Measurements from ENCODE around the gene BANP.
A peak's percentile ranks its signal among the peaks of the same experiment; 100 is the strongest.
"Not testable (repeated sequence)": the region's sequence is repeated elsewhere in the genome, so short reads cannot be mapped to it uniquely, and the experiment has no call there.

Gene BANP

DNA sequence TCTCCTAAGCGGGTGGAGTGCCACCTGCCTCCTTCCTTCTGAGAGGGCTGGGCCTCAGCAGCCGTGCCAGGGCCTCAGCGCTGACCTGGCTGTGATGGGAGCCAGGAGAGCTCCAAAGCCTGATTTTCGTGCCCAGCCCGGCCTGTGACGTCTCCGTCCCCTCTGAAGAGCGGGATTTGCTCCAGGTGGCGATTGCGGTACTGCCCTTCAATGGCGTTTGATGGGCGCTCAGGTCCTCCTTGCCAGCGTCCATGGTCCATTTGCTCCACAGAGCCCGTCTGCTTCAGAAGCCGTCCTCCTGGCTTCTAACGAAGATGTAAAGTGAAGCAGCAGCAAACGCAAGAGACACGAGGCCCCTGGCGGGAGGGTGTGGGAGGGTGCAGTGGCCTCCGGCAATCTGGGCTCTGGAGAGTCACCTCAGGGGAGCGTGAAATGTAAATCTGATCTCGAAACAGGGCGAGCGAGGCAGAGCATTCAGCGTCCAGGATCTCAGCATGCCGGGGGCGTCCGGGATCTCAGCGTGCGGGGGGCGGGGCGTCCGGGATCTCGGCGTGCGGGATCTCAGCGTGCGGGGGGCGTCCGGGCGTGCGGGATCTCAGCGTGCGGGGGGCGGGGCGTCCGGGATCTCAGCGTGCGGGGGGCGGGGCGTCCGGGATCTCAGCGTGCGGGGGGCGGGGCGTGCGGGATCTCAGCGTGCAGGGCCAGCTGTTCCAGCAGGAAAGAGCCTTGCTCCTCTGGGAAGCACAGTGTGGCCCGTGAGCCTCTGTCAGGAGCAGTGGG, 68.0 kb downstream of the BANP start:
- DNase-seq = not testable (repeated sequence)

DNA sequence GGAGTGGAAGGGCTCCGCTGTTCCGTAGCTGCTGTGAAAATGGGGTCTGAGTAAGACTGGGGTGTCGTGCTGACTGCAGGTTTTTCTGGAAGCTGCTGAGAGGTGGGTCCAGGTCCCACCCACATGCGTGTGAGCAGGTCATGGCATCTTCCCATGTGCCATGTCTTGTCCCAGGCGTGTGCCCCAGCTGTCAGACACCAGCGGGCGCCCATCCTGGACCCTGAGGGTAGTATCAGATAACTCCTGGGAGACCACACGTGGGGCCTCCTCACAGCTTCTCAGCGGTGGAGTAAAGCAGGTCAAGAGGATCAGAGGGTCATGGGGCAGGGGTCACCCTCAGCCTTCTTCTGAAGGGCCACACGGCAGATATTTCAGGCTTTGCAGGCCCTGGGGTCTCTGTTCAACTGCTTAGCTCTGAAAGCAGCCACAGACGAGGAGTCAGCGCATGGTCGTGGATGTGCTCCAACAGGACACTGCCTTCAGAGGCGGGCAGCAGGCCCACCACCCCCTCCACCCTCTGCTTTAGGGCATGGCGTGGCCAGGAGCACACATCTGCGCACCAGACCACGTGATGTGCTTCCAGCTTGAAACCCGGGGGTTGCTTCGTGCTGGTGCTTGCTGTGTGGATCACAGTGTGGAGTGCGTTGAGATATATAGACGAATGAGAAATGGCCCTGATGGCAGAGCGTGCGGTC, 68.7 kb downstream of the BANP start:
- no peak for DNase-seq

DNA sequence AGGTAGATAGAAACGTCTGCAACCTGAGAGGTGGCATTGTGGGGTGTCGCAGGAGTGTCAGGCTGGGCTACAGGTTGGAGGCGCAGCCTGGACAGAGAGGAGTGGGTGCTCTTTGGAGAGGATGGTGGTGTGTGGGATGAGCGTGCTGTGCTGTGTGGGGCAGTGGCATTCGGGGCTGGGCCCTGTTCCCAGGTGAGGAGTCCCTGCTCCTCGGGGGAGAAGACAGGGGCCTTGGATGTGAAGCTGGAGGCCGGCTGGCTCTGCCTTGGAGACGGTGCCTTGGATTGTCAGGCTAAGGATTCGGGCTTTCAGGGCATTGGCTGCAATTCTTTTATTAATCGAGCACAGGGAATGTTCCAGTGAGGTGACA, 69.3 kb downstream of the BANP start:
- no peak for DNase-seq

DNA sequence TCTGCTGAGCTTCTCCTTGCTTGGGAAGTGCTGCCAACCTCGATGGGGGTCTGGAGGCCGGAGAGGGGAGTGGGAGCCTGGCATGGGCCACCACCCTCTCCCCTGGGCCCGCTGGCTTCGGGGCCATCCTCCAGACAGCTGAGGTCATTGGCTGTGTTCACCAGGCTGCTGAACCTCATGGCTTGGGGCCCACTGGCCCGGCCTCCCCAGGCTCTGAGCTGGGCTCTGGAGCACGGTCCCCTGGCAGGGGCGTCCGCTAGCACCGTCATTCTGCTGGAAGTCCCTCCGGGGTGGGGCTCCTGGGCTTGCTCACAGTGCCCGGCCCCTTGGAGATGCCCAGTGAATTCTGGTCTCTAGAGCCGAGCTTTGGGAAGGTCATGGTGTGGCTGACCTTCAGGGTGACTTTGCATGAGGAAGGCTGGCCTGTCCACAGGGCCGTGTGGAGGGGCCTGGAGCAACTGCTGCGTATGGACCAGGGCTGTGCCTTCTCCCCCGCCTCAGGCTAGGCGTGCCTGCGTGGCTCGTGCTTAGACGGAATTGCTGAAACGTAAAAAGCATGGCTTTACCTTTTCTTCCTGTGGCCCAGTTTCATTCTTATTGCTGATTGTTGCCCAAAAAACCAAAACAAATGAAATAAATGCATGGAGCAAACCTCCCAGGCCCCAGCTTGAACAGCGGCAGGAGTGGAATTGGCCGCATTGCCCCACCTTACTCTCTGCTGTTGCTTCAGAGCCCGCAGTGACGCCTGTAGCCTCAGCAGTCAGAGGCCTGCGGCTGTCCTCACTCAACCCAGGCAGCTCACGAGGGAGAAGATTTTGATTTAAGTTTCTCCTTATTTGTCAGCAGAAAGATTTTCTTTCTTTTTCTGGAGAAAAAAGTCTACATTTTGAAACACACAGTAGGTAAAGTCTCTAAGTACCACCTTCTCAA, 70.1 kb downstream of the BANP start:
- DNase-seq = not testable (repeated sequence)

DNA sequence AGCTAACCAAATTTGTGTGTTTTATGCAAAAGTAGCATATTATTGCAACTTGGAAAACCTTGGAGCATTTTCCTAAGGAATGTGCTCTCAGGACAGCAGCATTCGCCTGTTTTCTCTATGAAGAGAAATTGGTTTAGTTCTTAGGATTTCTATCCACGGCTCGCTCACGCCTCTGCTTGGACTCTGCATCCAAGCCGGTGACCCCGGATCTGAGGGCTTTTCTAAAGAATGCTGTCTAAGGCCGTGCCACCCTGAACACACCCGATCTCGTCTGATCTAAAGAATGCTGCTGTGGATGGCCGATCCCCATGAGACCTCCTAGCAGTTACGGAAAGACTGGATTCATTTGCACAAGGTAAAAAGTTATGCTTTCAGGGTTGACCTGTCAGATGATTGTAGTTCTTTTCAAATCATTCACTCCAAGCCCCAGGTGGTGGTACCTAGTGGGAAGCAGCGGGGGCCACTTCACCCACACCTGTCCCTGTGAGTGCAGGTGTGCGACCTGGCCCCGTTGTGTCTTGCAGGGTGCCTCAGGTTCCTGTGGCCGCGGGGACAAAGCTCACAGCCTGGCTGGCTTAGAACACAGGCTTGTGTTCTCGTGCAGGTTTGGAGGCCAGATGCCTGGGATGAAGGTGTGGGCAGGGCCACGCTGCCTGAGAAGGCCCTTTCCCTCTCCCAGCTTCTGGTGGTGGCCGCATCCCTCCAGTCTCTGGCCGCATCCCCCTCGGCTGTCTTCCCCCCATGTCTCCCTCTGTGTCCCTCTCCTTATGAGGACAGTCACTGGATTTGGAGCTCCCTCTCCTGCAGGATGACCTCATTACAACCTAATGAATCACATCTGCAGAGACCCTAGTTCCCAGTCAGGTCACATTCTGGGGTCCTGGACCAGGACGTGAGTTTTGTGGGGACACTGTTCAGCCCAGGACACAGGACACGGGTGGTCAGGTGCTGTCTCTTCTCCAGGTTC, 71.1 kb downstream of the BANP start:
- no peak for DNase-seq

DNA sequence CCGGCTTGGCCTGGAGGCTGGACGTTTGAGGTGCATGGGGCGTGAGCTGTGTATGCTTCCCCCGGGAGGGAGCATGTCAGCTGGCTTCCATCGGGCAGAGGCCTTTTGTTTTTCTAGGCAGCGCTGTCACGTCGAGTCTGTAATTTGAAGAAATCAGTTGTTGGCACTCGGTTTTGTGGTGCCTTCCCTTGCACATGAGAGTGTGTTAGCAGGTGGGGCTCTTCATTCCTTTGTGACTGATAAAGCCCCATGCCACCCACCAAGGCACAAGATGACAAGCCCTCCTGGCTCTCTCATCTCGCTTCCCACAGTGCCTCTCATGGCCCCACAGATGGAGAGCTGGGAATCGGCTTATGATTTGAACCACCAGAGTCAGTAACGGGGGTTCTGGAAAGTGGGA, 72.1 kb downstream of the BANP start:
- no peak for DNase-seq

DNA sequence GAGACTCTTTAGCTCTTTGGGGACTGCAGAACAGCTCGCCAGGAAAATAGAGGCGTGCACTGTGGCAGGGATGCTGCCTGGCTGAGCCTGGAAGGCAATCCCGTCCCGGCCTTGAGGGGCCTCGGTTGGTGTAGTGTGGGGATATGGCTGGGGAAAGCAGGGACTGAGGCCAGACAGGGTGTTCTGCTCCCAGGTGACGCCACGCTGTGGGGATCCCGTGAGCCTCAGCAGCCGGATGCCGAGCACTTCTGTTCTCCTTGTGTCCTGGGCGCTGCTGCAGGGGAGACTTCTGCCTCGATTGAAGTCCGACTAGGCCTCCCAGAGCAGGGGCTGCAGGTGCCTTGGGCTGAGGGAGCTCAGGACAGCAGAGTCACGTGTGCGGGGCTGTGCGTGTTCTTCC, 72.6 kb downstream of the BANP start:
- no peak for DNase-seq

DNA sequence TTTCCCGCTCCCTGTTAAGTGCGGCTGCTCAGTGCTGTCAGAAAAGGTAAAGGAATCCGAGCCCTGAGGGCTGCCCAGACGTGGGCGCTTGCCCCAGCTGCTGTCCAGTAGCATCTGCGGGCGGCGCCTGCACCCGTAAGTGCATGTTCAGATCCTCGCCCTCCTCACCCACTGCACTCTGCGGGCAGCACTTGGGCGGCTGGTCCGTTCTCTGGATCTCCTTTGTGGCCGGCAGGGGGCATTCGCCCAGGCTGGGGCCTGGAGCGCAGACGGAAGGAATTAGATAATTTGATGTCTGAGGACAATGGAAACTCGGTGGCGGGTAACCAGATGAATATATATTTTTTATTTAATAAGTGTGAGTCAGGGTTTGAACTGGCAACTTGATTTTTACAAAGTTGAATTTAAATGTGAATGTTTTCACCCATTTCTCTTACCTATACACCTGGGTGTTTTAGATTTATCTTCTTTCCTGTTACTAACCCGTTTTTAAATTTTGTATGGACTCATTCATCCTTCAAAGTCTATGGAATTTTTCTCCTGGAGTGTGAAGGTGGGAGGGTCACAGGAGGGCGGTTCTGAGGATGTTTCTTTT, 73.4 kb downstream of the BANP start:
- DNase-seq = not testable (repeated sequence)

DNA sequence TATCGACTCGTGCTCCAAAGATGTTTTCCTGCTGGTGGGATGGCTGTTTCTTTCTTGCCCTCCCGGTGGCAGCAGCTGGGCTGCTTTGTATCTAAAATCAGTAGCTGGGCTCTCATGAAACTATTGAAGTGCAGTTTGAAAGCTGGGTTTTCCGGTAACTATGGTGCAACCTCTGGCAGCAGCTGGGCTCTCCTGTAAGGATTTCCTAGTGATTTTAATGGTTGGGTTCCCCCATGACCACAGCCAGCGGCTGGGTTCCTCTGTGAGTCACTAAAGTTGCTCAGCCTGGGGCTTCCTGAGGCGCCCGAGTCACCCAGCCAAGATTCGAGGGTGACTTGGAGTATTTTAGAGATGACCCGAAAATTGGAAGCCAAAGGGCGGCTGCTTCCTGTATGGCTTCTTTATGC, 73.9 kb downstream of the BANP start:
- peak; percentile 33 for DNase-seq

DNA sequence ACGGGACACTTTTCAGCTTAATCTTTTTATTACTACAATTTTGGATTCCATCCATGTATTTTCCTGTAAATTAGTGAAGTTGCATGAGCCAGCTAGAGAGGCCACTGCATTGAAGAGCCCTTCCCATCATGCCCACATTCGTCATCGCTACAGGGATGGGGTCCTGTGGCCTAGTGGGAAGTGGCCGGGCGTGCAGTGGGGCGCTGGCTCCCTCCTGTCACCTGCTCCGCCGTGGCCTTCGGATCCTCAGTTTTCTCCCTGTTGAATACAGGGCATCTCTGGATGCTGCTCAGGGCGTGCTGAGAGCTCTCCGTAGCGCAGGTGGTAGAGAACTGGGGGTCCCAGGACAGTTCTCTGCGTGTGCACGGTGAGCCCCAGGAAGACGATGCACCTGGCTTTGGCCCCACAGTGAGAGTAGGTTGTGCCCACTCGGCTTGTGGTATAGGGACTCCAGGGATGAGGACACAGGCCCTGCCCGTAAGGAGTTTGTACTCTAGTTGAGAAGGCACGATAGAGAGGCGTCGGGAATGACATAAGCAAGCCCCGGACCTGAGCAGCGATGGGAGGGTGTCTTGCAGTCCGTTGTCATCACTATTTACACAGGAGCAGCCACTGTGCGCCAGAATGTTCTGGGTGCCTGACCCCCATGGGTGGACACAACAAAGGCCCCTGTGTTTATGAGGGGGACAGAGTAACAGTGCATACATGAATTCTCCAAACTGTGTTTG, 74.8 kb downstream of the BANP start:
- not testable (repeated sequence) for DNase-seq

DNA sequence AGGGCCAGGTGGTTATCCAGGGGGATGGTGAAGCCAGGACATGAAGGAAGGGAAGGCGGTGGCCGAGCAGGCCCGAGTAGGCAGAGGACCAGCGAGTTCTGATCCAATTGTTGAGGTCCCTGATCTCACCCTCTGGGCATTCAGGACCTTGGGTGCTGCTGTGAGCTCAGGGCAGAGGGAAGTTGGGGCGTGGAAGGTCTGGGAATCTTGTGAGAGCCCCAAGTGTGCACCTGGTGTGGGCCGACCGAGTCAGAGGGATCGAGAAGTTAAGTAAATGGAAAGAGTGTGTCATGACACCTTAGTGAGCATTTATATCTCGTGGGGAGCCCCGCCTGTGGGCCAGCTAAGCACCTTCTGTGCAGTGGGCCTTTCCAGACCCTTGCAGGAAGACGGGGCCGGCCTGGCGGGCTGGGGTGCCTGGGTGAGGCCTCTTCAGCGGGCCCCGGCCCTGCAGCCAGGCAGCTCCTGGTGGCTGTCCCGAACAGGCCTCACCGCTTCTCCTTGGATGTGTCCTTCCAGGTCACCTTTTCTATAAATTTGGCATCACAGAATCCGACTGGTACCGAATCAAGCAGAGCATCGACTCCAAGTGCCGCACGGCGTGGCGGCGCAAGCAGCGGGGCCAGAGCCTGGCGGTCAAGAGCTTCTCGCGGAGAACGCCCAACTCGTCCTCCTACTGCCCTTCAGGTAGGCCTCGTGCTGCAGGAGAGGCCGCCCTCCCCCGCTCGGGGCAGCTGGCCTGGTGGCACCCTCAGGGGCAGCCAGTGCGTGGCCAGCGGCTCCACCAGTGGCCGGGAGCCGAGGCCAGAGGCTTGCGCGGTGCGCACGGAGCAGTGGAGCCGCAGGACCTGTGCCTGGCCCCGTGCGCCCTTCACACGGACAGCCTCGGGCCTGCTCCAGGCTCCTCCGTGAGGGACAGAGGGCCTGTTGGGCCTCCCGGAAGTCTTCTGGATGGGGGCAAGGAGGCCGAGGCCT, 76.0 kb downstream of the BANP start:
- DNase-seq = no peak

DNA sequence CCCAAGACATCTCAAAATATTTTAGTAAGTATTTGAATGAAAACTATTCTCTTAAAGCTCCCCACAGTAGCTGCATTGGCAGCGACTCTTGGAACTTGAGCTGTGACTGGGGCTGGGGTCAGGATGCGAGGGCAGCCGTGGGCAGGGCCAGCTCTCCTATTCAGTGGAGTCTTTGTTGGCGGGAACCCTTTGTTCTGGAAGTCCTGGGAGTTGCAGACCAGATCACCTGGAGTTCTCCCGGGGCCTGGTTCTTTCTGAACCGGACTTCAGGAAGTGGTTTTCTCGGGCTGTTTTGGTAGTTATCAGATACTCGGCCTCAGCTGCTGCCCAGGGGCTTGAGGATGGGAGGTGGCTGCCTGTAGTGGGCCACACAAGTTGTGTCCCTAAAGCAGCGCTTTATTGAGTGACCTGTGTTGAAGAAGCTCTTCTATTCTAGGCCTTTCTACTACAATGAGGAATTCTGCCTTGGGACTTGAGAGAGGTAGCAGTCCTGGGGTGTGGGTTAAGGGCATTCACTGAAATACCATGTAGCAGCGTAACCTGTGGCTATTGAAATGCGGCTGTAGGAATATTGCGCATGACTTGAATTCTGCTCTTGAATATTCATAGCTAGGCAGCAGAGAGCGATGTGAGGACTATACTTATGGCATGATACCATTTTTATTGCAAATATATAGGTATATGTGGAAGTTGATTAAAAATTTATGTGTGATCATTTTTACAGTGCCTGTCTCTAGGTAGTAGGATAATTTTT, 77.1 kb downstream of the BANP start:
- DNase-seq = not testable (repeated sequence)

DNA sequence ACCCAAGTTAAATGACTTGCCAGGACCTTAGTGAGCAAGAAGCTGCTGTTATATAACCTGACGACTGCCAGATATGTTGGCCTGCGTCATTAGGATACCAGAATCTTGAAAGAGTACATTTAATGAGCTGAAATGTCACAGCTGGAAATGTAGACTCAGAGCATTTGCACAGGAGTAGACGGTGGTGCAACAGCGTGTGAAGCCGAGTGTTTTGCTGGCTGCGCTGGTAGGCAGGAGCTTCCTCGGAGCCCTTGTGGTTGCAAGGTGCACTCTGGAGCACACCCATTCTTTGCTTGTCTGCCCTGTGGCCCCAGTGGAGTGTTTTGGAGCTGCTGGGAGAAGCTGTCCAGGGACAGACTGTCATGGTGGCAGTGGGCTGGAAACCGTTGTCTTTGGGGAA, 79.3 kb downstream of the BANP start:
- DNase-seq = no peak

DNA sequence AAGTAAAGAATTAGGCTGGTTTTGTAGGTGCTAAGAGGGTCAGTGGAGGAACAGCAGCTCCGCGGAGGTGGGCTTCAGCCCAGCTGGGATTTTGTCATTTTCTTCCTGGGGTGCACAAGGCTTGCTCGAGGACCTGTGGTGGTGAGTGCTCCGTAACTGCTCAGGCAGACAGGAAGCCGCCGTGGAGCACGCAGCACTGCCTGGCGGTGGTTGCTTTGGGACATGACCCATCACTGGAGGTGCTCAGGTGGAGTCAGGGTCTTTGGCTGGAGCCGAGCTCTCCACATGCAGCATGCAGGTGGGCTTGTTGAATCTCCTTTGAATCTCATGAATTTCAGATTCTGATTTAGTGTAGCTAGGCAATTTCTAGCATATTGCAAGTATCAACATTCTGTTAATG, 79.7 kb downstream of the BANP start:
- not testable (repeated sequence) for DNase-seq

DNA sequence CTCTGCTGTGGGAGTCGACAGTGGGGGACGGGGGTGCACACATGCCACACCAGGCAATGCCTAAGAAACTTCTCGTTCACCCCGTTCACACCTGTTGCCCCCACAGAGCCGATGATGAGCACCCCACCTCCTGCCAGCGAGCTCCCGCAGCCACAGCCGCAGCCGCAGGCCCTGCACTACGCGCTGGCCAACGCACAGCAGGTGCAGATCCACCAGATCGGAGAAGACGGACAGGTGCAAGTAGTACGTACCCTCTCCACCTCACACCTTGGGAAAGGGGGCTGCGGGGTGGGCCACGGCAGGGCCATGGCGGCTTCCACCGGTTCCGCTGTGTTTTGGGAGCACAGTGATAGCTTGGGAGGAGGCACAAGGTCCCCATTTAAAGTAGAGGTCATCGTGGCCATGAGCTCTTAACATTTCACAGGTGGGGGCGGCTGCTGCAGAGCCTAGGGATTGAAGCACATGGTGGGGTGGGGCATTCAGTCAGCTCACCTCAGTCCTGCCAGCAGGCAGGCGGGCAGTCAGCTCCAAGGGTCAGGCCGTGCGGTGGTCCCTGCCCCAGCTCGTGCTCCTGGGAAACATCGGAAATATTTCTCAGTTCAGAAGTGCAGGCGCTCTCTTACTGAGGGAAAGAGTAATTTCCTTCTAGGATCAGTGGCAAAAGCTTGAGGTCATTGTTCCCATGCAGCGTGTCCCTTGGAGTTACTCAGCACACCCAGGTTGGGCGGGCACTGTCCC, 81.9 kb downstream of the BANP start:
- not testable (repeated sequence) for DNase-seq

DNA sequence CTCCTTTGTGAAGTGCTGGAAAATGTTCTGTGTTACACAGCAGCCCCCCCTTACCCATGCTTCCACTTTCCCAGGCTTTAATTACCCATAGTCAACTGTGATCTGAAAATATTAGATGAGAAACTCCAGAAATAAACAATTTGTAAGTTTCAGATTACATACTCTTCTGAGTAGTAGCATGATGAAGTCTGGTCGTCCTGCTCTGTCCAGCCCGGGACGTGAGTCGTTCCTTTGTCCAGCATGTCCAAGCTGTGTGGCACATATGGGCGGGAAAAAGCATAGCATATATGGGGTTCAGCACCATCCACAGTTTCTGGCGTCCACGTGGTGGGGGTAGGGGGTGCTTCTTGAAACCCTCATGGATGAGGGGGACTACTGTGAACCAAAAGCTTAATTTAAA, 83.5 kb downstream of the BANP start:
- no peak for DNase-seq

DNA sequence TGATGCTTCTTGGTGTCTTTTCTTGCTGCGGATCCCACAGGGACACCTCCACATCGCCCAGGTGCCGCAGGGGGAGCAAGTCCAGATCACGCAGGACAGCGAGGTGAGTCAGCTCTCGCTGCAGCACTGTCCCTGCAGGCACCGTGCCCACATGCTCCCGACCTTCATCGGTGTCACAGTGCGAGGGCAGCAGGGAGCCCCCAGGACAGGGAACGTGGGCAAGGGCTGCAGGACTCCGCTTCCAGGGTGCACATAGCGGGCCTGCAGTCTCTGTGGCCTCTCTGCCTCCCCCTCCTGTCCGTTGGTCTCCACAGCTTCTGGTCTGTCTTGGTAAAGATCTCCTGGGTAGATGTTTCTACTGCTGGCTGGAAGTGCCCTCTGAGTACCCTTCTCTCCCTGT, 84.1 kb downstream of the BANP start:
- no peak for DNase-seq

DNA sequence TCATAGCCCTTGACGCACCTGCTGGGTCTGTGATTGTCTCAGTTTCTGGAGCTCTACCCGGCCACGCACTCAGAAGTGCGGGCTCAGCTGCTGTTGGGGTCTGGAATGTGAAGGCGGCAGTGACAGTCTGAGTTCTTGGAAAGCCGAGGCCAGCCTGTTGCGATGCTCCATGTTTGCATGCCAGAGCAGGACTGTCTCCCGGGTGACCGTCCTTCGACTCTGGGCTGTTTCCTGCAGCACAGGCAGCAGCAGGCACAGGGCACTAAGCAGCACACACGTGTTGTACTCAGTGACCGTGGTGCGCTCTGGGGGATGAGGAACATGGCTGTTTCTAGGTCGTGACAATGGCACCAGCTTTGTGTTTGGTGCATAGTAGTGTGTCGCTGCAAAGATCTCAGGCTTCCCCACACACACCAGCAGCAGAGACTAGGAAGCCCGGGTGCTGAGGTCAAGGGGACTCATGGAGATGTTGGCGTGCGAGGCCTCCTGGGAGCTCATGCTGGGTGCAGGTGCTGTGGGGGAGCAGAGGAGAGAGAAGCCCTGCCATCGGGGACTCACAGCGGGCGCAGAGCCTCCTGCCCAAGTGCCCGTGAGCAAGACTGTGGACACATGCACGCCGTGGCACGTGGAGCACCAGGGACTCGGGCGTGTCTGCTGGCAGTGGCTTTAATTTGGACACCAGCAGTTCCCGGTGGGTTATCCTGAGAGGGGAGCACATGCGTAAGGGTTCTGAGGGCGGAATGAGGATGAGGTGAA, 84.8 kb downstream of the BANP start:
- not testable (repeated sequence) for DNase-seq

Data from stimulated activated naive CD4-positive, alpha-beta T cell treated with Interleukin-2 at 50 U/mL for 16 hours (primary cell).